Hepatic stellate cell (primary cell): ENCODE measurements around the gene PYCARD.
A peak's percentile ranks its signal among the peaks of the same experiment; 100 is the strongest.
"Not testable (repeated sequence)": the region's sequence is repeated elsewhere in the genome, so short reads cannot be mapped to it uniquely, and the experiment has no call there.

Experiments used
- DNase-seq: peaks from one replicate; pipeline ENCODE4 v3.0.0; 2011; ENCODE audit warnings: low spot score

The PYCARD gene

DNA sequence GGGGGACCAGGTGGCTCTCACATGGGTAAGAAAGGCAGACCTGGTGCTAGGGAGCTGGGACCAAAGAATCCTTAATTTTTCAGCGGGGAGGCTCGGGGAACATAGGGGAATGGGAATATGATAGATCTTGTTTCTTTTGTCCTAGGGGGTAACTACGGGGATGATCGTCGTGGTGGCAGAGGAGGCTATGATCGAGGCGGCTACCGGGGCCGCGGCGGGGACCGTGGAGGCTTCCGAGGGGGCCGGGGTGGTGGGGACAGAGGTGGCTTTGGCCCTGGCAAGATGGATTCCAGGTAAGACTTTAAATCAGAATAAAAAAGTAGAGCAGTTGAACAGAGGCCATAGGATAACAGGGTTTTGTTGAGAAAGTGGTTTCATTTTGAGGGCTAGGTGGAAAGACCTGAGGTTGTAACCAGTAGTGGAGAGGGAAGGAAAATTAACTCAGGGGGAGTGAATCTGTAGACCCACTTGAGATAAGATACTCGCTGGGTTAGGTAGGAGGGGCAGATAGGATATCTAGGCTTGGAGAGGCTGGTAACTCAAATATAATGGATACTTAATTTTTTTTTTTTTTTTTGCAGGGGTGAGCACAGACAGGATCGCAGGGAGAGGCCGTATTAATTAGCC, 11.6 kb downstream of the PYCARD start:
- no peak for DNase-seq

DNA sequence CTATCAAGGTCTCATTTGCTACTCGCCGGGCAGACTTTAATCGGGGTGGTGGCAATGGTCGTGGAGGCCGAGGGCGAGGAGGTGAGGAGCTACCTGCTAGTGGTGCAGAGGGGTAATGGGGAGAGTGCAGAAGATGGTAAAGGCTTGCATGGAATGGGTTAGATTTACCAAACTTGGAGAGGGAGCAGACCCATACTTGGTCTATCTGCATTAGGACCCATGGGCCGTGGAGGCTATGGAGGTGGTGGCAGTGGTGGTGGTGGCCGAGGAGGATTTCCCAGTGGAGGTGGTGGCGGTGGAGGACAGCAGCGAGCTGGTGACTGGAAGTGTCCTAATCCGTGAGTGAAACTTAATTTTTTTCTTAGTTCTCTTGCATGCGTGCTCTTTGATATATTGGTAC, 12.5 kb downstream of the PYCARD start:
- DNase-seq: no peak

DNA sequence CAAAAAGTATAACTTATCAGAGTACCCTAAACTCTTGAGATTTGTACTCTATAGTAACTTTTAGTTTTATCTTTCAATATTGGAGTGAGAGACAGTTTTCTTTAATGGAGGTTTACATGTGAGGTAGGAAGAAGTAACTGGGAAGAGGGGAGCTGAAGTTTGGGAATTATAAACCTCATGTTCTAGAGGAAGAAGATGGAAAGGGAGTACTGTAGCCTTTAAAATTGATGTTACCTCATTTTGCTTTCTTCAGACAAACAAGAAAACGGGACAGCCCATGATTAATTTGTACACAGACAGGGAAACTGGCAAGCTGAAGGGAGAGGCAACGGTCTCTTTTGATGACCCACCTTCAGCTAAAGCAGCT, 13.2 kb downstream of the PYCARD start:
- DNase-seq: no peak

DNA sequence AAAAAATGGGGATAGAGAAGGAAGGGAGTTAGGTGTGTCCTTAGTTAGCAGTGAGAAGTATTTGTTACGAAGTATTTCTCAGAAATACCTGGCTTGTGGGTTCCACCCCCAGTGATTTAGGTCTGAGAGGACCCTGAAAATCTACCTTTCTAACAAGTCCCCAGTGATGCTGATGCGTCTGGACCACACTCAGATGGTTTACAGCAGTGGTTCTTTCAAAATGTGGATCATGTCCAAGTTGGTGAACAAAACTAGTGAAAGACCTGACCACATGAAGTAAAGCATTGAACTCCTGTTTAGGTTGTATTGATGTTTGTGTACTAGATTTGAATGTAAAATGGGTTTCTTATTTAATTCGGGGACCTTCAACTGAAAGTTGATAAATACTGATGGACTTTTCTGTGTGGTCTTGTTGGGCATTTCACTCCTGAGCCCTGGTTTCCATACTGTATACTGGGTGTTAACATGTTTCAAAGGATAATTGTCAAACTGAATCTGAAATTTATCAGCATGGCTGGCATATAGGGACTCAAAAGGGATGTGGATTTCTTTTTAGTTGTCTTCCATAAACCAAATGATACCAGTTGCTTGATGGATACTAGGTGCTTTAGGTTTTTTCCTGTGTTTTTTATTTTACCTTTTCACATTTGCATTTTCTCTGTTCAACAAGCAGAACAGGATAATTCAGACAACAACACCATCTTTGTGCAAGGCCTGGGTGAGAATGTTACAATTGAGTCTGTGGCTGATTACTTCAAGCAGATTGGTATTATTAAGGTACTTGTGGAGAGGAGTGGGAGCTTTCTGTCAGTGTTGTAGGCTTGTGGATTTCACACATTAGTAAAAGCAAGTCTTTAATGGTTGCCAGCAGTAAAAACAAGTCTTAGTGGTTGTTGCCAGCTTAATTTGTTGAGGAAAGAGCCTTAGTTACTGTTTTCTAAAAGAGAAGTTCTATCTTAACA, 13.8 kb downstream of the PYCARD start:
- no peak for DNase-seq

DNA sequence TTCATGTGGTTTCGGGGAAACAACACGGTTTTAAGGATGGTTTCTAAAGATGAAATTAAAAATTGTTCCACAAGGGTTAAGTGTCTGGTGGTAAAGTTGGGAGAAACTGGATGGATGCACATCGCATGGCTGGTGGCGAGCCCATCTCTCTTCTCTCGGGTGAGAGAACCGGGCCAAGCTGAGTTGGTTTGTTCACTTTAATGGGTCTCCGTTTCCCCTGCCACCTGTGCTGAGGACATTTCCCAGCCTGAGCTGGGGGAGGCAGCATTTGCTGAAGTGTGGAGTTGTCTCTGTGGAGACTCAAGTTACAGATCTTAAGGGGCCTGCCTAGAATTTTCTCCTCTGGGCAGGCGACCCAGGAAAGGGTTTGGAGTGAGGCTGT, 14.8 kb downstream of the PYCARD start:
- no peak for DNase-seq

DNA sequence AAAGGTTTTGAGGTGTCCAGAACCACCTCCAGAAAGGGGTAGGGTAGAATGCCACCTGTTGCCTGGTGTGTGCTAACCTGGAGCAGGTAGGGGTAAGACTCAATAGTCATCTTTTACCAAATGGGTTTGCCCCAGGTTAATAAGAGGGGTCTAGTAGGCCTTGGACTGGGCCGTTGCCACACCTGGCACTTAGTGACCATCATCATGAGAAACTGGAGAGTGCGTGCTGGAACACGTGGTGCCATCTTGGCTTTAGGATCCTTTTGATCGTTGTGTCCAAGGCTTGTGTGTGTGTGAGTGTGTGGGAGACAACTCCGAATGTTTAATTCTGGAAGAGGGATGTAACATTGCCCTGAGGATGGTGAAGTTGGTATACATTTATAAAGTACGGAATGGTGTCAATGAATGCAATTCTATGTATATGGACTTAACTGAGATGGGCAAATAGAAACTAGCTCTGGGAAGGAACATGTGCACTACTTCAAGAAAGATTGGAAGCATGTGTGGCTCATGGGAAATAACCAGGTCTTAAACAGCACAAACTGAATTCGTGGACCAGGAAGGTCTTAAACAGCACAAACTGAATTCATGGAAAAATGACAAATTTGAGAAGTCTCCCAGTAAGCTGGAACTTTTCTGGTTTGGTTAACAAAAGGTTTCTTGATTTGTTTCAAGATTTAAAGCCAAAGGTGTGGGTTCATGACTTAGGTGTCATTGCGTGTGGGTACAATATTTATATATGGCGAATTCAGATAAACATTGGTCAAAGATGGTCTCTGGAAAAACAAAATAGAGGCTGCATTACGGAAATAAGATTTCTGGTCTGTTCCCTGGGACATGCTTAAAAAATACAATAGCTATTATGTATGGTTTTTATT, 15.4 kb downstream of the PYCARD start:
- no peak for DNase-seq

DNA sequence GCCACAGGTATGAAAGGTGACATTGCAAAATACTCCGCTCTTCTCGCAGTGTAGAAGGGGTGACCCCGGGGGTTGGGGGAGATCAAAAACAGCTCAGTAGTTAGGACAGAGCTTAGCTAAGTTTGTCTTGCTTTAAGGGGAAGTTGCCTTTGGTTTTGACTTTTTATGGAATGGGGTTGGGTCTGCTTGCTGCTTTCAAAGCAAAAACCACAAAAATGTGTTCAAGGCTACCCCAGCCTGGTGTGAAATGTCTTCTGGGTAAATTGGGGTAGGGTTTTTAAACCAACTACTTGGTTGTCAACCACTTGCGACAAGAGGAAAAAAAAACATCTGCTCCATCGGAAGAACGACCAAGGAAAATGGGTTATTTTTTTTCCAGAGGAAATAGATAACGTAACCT, 16.4 kb downstream of the PYCARD start:
- no peak for DNase-seq

DNA sequence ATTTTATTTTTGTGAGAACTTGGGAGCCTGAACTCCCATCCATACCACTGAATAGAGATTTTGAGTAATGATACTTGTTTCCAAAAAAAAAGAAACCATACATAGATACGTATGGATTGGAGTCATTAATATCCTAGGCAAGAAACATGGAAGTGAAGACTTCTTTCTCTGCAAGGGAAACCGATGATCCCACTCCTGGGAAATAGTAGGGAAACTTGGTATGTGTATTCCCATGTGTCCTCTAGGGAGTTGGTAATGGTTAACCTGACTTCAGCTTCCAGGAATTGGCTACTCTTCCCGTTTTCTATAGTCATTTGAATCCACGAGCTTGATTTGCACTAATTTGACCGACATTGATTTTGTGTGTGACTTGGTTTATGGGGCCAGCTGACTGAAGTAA, 17.2 kb downstream of the PYCARD start:
- no peak for DNase-seq

DNA sequence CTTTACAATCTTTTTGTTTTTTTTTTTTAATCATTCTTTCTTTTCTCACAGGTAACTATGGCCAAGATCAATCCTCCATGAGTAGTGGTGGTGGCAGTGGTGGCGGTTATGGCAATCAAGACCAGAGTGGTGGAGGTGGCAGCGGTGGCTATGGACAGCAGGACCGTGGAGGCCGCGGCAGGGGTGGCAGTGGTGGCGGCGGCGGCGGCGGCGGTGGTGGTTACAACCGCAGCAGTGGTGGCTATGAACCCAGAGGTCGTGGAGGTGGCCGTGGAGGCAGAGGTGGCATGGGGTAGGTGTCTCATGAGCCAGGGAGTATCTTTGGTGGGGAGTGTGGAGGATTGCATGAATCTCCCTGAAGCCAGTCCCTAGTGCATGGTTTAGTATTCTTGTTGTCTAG, 17.7 kb downstream of the PYCARD start:
- DNase-seq: no peak

DNA sequence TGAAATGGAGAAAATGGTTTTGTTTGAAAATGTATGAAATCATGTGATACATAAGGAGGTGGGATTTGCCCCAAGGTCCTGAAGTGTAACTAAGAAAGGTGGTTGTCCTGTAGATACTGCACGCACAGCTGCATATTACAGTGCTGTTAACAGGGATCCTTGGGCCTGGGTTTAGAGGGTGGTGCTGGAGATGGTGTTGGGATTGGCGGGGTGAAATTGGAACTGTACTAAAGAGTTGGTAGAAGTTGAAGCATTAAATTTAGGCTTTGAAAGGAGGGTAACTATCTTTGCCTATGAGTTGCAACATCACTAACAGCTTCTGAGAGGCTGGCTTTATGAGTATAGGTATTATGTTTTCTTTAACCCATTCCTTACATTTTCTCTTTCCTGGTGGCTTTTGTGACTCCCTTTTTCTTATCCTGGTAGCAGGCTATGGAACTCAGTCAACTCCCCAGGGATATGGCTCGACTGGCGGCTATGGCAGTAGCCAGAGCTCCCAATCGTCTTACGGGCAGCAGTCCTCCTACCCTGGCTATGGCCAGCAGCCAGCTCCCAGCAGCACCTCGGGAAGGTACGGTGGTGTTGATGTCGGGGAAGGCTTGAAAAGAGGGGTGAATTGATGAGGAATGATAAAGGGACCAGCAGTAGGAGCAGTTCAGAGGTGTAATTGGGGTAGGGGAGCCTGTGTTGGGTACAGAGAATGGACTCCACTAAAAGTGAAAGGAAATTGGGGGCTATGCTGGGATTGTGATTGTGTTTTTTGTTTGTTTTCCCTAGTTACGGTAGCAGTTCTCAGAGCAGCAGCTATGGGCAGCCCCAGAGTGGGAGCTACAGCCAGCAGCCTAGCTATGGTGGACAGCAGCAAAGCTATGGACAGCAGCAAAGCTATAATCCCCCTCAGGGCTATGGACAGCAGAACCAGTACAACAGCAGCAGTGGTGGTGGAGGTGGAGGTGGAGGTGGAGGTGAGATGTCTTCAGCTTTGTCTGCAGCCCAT, 18.8 kb downstream of the PYCARD start:
- DNase-seq: no peak

DNA sequence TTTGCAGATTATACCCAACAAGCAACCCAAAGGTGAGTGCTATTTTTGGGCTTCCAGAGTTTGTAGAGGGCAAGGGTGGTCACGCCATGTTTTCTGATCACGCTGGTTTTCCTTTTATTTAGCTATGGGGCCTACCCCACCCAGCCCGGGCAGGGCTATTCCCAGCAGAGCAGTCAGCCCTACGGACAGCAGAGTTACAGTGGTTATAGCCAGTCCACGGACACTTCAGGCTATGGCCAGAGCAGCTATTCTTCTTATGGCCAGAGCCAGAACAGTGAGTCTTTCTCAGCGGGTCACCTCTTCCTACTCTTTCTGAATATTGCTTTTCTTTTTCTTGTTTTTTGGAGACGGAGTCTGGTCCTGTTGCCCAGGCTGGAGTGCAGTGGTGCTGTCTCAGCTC, 20.2 kb downstream of the PYCARD start:
- DNase-seq: no peak

DNA sequence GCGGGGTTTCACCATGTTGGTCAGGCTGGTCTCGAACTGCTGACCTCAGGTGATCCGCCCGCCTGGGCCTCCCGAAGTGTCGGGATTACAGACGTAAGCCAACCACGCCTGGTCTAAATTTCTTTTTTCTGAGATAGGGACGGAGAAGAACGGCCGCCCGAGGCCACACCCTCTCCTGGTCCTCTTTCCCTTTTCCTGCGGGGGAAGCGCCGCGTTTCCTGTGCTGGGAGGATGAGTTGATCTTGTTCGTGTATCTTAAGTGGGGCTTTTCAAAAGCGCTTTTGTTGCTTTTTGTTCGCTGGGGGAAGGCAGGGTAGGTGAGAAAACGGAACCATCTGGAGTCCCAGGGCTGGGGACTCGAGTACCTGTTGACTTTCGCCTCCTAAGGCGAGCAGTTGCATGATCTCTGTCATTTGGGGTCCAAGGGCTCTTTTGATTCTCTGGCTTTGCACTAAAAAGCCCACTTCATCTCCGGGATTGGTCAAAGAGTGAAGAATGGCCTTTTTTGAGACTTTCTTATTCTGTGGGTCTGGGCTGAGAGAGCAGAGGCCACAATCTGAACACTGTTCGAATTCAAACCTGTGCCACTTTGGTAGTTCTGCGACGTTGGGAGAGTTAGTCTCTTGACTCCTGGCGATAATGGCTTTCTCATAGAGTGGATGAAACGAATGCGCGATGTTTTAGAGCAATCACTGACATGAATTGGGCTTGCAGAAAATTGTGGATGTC, 21.3 kb downstream of the PYCARD start:
- DNase-seq: no peak

DNA sequence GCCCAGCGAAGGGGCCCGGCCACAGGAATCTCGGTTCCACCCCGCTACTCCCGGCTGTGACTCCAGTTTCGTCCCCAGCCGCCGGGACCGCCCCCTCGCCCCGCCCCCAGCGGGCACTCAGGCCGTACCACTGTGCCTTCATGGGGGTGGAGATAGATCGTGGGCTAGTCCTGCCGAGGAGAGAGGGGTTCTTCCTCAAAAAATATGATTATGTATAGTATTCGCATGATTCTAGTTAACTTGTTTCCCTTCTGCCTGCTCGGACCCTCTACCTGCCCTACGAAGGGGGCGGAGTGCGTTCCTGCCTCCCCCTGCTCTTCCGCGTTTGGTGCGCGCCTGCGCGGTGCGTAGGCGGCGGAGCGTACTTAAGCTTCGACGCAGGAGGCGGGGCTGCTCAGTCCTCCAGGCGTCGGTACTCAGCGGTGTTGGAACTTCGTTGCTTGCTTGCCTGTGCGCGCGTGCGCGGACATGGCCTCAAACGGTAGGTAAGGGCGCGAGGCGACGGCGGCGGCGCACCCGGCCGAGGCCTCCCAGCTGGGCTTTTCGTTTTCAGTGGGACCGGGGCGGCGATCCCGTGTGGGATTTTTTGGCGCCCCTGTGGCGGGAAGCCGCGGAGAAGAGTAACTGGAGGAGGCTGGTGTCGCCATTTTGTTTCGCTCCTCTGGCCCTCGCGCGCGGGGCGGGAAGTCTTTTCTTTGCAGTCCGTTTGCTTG, 22.7 kb downstream of the PYCARD start, which contains the start of gene FUS:
Gene FUS (plus strand): TSS at position 393 of the 713 bp plus-strand sequence. CDS start 76 bp downstream, at position 469.
- DNase-seq: peak; percentile 97

DNA sequence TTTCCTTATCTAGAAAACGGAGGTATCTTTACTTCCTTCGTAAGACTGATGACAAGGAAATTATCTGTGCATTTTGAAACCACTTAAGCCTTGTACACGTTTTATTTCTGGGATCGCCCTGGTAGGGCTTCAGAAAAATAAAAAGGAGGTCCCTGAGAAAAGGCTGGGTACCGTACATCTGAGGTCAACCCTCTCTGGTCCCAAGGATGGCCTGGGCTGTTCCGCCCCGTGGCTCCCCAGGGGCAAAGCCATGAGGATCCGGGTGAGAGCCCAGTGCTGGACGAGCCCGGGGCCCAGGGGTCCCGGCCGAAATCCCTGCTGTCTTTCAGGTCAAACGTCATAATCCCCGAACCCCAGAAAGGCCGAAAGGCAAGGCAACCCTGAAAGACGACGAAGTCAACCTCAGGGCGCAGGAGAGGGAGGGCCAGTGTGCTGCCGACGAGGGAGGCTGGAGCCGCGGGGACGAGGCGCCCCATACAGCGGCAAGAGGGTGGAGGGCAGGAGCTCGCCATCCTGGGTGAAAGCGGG, 23.3 kb downstream of the PYCARD start:
- DNase-seq: no peak

DNA sequence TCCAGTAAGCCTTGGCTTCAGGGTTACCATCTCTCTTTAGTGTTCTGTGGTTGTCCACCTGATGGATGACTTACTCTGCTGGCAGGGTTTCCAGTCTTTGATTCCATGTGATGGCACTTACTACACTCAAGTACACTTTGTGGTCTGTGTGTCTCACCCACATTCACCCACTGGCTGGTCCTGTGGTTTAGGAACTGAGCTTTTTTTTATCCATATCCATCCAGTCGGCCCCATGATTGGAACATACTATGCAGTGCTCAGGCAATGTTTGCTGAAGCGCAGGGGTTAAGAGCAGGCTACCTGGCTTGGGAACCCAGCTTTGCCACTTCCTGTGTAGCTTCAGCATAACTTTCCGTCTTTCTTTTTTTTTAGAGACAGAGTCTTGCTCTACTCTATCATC, 25.4 kb downstream of the PYCARD start:
- DNase-seq: no peak

DNA sequence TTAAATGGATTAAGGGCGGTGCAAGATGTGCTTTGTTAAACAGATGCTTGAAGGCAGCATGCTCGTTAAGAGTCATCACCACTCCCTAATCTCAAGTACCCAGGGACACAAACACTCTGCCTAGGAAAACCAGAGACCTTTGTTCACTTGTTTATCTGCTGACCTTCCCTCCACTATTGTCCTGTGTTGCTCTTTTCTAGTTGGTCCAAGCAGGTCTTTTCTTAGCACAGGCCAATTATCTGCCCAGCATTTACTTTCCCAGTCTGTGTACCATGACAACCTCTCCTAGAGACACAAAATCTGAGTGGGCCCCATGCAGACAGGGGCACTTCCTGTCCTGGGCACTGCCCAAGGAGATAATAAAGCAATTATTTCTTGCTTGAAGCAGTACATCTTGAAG, 32.5 kb downstream of the PYCARD start:
- not testable (repeated sequence) for DNase-seq

DNA sequence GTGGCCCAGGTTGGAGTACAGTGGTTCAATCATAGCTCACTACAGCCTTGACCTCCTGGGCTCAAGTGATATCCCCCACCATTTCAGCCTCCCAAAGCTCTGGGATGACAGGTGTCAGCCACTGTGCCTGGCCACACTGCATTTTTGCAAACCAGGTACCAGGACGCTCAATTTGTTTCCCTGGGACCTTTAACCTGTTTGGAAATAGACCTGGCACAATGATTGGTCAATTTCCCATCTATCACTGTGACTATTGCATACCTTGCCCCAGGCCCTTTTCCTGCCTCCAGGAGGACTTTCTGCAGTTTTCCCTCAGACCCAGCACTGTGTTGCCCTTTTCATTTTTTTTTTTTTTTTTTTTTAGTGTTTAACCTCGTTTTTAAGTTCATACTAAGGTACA, 33.7 kb downstream of the PYCARD start:
- no peak for DNase-seq

DNA sequence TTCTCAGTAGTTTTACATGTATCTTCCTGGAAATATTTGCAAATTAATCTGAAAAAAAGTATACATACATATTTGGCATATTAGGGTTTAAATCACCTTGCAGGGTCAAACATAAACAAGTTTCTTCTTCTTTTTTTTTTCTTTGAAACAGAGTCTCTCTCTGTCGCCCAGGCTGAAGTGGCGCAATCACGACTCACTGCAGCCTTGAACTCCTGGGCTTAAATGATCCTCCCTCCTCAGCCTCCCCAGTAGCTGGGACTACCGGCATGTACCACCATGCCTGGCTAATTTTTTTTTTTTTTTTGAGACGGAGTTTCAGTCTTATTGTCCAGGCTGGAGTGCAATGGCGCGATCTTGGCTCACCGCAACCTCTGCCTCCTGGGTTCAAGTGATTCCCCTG, 35.2 kb downstream of the PYCARD start:
- DNase-seq: no peak

DNA sequence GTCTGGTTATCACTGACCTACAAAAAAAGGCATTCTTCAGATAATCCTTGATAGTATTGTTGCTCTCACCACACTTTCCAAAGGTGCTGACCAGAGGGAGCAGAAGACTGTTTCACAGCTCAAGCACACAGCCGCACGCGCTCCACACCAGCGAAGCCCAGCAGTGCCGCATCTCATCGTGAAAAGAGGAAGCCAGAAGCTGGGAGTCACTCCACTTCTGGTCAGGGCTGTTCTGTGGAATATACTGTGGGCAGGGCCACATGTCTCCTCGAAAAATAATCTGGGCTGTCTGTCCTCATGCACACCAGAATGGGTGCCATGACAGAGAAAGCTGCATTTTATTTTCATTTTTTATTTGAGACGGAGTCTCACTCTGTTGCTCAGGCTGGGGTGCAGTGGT, 45.4 kb downstream of the PYCARD start:
- DNase-seq: no peak
